GM21528 (cell line): ENCODE measurements around the gene GLB1L2.

Source experiments
- ATAC-seq: cut with Tn5 transposase; IDR thresholded peaks from one replicate; pipeline ENCODE4 v1.9.1; 2021; ENCODE audit warnings: mild to moderate bottlenecking, moderate library complexity; ENCODE audit not compliant: unreplicated experiment, low FRiP score

GLB1L2 gene

GRCh38 chr11:134414766-134415765 is 83.3 kb downstream of the GLB1L2 start:
- ATAC-seq = no peak

DNA sequence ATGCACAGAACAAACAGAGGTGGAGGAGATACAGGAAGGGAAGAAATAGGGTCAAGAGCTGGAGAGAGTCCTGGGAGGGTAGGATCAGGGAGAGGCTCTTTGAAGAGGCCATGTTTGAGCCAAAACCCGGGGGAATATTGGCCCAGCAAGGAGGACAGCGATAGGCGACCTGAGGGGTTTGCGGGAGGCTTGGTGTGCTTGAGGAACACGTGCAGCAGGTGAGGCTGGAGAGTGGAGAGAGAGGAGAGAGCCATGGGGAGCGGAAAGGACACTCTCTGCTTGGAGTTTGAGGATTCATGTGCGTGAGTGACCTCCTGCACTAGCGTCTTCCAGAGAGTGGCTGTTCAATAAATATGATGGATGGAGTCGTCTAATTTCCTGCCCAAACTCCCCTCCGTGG is 84.9 kb downstream of the GLB1L2 start:
- ATAC-seq = no peak

DNA sequence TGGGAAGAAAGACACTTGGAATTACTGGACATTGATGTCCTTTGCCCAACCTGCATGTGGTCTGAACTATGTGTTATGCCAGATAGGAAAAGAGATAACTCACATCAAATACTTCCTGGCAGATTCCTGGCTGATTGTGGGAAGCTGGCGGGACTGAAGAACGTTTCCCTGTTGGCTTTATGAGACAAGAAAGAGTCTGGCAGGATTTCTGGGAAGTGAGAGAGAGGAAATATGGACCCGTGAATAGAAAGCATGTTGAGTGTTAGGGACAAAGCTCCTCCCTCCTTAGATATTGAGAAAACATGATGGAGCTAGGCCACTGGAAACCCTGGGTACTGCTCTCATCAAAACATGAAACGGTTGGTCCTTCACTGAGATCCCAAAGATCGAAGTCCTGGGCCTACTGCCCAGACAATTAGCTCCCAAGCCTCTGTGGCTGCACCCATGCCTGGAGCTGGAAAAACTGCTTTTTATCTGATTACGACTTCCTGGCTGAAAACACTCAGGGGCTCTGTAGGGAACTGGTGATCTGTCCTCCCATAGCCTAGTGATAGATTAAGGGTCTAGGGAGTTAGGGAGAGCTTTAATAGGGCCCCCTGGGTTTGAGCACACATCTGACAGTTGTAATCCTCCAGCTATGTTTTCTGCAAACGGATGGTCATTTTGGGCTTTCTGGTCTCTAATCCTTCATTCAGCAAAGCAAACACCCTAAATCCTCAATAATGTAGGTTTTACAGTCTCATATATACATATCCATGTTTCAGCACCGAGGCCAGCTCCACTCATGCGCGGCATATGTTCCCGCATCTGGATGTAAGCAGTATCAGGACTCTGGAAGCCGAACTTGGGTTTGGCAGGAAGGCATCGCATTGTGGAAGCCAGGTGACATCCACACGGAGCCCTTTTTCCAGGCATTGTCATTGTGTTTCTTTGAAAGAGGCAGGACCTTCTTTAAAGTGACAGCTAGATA is 86.4 kb downstream of the GLB1L2 start:
- no peak for ATAC-seq

DNA sequence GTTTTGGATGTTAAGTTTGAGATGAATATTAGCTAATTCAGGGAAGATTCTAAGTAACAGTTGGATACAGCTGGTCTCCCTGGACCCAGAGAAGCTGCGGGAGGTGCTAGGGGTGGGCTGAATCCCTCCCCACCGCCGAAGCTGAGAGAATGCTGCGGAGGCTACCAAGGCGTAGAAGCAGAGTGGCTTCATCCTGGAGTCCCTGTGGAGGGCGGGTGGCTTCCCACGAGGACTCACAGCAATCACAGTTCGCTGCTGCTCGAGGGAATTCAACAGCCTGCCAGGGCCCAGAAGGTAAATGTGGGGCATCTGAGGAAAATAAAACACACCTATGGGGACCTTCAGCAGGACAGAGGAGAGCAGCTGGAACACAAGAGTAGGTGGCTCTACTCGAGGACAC is 91.3 kb downstream of the GLB1L2 start:
- ATAC-seq = no peak

DNA sequence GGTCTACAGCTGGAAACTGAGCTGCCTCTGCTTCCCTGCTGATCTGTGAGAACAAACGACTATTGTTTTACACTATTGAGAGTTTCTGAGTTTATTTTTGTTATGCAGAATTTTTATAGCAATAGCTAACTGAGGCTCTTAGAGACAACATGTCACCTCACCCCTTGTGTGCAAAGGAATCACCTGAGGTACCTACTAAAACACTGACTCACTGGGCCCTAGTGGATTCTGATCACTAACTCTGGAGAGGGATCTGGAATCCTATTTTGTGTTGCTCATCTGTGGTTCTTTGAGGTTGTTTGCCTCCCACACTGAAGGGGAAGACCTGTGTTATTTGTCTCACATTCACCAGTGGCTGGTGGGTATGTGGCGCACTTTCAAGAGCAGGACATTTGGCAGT is 93.6 kb downstream of the GLB1L2 start:
- ATAC-seq = no peak
